ENCODE measurements around the gene HMCN1. TPM values are rescaled to one million over a fixed set of nuclear protein-coding genes. Genes with fewer than 3 reads are reported as not detected.

Gene HMCN1
- total RNA-seq, 1 donor from 2014 or later, result 0.25 TPM

DNA sequence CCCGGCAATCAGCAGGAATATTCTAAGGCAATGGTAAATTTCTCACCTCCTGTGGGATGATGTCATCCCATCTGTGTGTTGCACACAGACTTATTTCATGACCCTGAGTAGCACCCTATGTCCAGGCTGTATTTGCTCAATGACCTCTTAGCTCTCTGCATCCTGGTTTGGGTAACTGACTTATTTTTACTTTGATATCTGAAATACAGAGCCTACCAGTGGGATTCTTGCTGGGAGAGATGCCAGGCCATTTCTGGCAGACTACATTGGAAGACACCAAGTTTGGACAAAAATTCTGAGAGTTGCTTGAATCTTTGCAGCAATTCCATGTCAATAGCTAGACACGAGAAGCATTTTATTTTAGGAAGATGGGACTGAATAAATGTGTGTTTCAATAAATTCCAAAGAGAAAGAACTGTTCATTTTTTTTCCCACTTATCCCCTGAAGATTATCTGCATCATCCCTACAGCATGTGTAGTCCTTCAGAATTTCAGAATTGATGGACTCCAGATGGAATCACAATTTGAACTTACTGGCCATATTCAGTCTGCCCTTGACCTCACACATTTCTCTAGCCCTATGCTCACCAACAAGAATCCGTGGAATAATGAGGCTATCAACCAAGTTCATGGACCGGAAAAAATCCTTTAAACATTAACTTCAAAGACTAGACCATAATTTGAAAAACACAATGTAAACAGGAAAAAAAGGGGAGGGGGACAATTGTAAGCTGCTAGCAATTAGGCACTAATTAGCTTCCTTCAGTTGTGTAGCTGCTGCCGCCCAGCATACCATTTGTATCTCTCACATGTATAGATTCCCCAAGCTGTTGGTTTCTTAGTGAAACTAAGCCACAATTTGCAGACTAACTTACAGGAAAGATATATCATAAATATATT, 226.5 kb downstream of the HMCN1 start:
- intact Hi-C loops (cut with micrococcal nuclease), result no loop called here

- intact Hi-C loops (cut with micrococcal nuclease), result no loop called here
Observed at GRCh38 chr1:185961664-185962063, 227.5 kb downstream of the HMCN1 start.

DNA sequence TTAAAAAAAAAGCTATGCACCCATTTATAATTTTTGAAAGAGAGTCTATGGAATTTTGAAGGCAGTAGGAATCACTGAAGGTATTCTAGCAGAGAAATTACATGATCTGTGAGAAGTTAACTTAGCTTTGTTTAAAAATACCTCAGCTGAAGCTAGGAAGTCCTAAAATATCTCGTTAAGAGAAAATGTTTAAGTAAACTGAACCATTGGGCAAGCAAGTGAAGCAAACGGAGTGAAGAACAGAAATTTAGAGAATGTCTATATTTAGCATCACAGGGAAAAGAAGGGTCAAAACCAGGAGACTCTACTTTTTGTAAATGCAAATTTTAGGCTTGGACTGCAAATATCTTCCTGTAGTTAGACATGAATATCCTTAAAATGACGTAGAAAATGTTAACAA, 230.8 kb downstream of the HMCN1 start:
- intact Hi-C loops (cut with micrococcal nuclease), result no loop called here

- intact Hi-C loops (cut with micrococcal nuclease), result no loop called here
Observed at GRCh38 chr1:185965870-185966269, 231.7 kb downstream of the HMCN1 start.

GRCh38 chr1:185966471-185966870, 232.3 kb downstream of the HMCN1 start:
- intact Hi-C loops (cut with micrococcal nuclease), result no loop called here

GRCh38 chr1:185969028-185969427, 234.8 kb downstream of the HMCN1 start:
- intact Hi-C loops (cut with micrococcal nuclease), result no loop called here

DNA sequence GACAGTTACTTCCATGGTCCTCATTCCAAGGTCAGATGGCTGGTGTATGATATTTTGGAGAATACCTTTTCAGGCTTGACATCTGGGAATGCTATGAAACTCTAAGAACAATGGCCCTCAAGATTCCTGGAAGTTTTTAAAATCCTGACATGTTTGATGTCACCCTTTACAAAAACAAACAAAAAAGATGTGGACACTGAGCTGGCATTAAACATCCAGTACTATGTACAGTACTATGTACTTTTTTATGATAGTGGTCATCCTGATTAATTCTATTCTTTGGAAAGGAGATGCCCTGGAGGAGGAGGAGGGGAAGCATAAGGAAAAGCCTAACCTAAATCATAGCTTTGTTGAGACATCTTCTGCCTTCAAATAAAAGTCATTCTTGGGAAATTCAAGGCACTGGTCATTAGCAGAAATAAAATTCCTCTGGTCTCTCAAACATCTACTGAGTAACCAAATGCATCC, 235.4 kb downstream of the HMCN1 start:
- intact Hi-C loops (cut with micrococcal nuclease), result no loop called here

- intact Hi-C loops (cut with micrococcal nuclease), result no loop called here
Observed at GRCh38 chr1:185971688-185972087, 237.5 kb downstream of the HMCN1 start.

- intact Hi-C loops (cut with micrococcal nuclease), result no loop called here
Observed at GRCh38 chr1:185972096-185972850, 238.1 kb downstream of the HMCN1 start.

- intact Hi-C loops (cut with micrococcal nuclease), result no loop called here
Observed at GRCh38 chr1:185973645-185974044, 239.5 kb downstream of the HMCN1 start.

GRCh38 chr1:185974367-185975170, 240.4 kb downstream of the HMCN1 start:
- intact Hi-C loops (cut with micrococcal nuclease), result no loop called here

- intact Hi-C loops (cut with micrococcal nuclease), result no loop called here
Observed at GRCh38 chr1:185980891-185981290, 246.7 kb downstream of the HMCN1 start.

DNA sequence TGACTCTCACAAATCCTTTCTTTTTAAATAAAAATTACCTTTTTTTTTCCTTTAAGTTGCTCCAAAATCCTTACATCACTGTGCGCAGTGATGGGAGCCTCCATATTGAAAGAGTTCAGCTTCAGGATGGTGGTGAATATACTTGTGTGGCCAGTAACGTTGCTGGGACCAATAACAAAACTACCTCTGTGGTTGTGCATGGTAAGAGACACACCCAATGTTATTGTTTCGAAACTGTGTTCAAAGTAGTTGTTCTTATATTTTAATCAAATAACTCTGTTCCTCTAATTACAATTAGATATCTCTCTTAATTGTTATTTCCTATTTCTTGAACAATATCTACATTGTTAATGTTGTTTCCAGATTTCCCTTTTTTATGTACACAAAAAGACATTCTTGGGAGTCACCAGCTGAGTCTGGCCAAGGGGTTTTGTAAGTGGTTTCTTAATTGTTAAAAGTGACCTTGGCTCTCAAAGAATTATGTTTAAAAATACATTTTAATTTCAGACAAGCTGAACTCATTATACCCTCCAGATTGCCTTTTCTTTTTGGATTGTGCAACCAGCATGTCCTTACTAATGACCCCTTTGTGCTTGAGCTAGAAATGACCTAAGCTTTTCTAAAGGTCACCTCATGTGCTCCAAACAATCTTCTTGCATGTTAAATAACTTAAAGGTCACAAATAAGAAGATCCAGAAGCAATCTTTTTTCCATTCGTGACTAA, 250.1 kb downstream of the HMCN1 start:
- intact Hi-C loops (cut with micrococcal nuclease), result no loop called here

- intact Hi-C loops (cut with micrococcal nuclease), result no loop called here
Observed at GRCh38 chr1:185987611-185988321, 253.6 kb downstream of the HMCN1 start.

DNA sequence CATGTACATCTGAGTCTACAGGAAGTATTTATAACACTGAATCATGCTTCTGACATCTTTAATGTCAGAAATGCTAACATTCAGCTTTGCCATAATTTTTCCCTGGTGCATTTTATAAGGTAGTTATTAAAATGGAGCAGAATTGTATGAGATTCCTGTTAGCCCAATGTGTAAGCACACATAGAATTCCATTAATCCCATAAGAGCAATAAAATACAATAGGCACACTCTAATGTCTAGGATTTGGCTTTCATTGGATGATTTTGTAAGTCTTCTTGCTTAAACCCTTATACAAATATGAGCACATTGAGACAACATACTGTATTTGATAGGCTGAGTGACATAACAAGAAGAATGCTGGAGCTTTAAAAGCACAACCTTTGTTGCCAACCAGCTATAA, 256.4 kb downstream of the HMCN1 start:
- intact Hi-C loops (cut with micrococcal nuclease), result no loop called here

DNA sequence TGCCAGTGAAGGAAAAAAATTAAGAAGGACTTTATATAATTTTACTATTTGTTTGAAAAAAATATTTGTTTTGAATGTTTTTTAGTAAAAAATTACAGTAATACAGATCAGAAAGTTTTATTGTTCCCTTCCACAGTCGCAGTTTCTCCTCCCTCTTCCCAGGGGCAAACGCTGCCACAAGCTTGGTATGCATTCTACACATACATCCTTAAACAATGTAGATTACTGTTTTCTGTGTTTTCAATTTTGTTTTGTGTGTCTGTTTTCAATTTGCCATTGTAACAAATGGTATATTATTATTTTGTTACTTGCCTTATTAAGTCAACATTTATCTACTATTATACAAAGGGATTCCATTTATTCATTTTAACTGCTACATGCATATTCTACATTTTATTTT, 257.1 kb downstream of the HMCN1 start:
- intact Hi-C loops (cut with micrococcal nuclease), result no loop called here

DNA sequence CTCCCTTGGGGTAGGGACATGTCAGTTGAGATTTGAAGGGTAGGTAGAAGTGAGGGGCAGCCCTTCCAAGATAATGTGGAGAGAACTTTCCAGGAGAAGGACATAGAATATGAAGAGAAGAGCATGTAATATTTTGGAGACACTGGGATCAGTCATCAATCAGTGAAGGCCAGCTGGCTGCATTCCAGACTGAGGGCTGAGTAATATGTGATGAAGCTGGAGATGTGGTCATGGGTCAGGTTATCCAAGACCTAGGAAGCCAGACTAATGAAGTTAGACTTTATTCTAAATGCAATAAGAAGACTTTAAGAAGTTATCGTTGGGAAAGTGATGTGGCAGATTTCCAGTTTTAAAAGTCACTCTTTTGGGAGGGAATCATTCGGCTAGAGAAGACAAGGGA, 262.0 kb downstream of the HMCN1 start:
- intact Hi-C loops (cut with micrococcal nuclease), result no loop called here

DNA sequence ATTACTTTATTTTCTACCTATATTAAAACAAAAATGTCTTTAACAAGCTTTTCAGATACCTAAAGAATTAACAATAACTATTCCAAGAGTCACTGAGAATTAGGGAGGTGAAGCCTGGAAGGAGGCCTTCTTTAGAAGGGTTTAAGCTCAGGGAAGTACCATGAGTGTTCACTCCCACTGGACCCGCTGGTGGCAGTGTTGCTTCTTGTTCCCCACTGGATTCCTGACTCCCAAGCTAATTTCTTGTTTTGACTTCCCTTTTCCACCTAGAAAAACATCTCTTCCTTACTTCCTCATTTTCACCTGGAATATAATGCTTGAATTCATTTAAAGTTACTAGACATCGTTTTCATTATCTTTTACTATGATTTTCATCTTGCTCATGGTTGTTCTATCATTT, 264.2 kb downstream of the HMCN1 start:
- intact Hi-C loops (cut with micrococcal nuclease), result no loop called here

- intact Hi-C loops (cut with micrococcal nuclease), result no loop called here
Observed at GRCh38 chr1:186002406-186002805, 268.2 kb downstream of the HMCN1 start.

DNA sequence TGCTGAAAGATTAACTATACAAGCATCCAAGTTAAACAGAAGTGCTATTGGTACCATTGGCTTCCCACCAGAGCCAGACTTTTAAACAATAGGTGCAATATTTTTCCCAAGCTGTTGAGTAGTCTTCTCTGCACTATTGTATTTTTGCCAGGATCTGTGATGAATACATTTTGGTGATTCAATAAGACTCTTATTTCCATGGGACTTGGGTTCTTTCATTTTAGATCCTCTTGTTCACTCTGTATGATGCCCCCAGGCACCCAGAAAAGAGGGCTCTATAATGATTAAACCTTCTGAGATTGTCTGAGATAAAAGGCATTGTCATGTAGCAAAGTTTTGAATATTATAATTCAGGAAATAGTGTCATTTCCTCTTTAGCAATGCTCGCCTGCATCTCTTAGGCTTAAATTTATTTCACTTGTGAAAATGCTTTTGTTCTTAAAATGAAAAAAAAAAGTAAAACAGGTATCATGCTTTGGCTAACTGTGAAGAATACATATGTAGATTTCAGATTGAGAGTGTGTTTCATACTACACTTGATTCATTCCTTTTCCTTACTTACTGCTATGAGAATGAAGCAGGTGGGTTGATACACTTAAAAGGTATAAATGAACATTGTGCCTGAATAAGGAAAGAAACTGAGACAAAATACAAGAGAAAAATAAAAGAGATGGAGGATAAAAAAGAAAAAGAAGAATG, 275.0 kb downstream of the HMCN1 start:
- intact Hi-C loops (cut with micrococcal nuclease), result no loop called here
